ENCODE results near the gene ABHD16B.

ABHD16B gene

GRCh38 chr20:63884506-63885263 lies 23.4 kb downstream of the ABHD16B start:
- DNase-seq (ENCODE audit: low read depth) = no peak
- H3K4me1 ChIP-seq (ENCODE audit: control insufficient read depth, insufficient read depth, low read length) = peaks cover 10% of the 10 kb centered on the region
- H3K27me3 ChIP-seq (replicated peaks; ENCODE audit: control insufficient read depth, insufficient read depth, low read length) = no peaks in the 10 kb centered on the region
- no peak overlapping the region for H3K9ac ChIP-seq (ENCODE audit: low read length)
- no peak overlapping the region for H3K4me3 ChIP-seq (ENCODE audit: low read length)
- no peaks in the 10 kb centered on the region for H3K9me3 ChIP-seq (ENCODE audit: control insufficient read depth, low read length)
- peaks cover 73% of the 10 kb centered on the region for H3K36me3 ChIP-seq (ENCODE audit: control insufficient read depth, insufficient read depth, low read length, severe bottlenecking)

DNA sequence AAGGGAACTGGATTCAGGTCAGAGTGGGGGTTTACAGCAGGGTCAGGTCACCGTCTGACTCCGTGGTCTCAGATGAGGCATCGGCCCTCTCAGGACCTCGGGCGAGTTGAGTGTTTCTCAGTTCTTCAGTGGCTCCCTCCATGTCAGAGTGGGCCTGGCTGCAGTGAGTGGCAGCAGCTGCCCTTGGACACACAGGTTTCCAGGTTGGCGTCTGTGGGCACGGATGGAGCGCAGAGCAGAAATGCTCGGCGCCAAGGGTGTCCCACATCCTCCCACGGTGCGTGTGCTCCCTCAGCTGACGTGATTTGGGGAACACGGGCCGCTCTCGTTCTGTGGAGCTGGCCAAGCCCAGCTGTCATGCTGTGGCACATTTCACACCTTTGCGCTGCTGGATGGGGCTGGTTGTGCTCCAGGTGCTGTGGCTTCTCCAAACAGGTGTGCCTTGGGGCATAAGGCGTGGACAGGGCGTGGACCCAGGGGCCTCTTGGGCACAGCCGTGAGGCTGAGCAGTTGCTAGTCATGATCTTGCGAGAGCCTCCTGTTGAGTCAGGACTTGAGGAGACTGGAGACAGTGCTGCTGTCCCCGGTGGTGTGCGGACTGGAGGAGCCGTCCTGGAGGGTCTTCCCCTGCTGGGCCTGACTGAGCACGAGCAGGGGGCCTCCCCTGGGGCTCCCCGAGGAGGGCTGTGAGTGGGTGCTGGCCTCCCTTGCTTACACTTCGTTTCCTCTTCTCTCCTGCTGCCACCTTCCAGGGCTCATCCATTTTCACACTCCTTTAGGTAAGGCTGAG lies 24.2 kb downstream of the ABHD16B start:
- no peaks in the 10 kb centered on the region for H3K27me3 ChIP-seq (replicated peaks; ENCODE audit: control insufficient read depth, insufficient read depth, low read length)
- H3K36me3 ChIP-seq (ENCODE audit: control insufficient read depth, insufficient read depth, low read length, severe bottlenecking) = peaks cover 81% of the 10 kb centered on the region
- no peak for DNase-seq (ENCODE audit: low read depth)
- no peaks in the 10 kb centered on the region for H3K9me3 ChIP-seq (ENCODE audit: control insufficient read depth, low read length)
- no peak overlapping the region for H3K9ac ChIP-seq (ENCODE audit: low read length)
- peaks cover 16% of the 10 kb centered on the region for H3K4me1 ChIP-seq (ENCODE audit: control insufficient read depth, insufficient read depth, low read length)
- H3K4me3 ChIP-seq (ENCODE audit: low read length) = no peak overlapping the region

- Histone ChIP-seq H3K27me3 (replicated peaks; ENCODE audit: control insufficient read depth, insufficient read depth, low read length) (no peaks in the 10 kb centered on the region), H3K4me3 (ENCODE audit: low read length) (no peak overlapping the region), H3K36me3 (ENCODE audit: control insufficient read depth, insufficient read depth, low read length, severe bottlenecking) (peaks cover 83% of the 10 kb centered on the region), H3K4me1 (ENCODE audit: control insufficient read depth, insufficient read depth, low read length) (peaks cover 16% of the 10 kb centered on the region), H3K9me3 (ENCODE audit: control insufficient read depth, low read length) (no peaks in the 10 kb centered on the region), H3K9ac (ENCODE audit: low read length) (no peak overlapping the region)
- no peak for DNase-seq (ENCODE audit: low read depth)
Measured at GRCh38 chr20:63886054-63886419, 24.7 kb downstream of the ABHD16B start.

DNA sequence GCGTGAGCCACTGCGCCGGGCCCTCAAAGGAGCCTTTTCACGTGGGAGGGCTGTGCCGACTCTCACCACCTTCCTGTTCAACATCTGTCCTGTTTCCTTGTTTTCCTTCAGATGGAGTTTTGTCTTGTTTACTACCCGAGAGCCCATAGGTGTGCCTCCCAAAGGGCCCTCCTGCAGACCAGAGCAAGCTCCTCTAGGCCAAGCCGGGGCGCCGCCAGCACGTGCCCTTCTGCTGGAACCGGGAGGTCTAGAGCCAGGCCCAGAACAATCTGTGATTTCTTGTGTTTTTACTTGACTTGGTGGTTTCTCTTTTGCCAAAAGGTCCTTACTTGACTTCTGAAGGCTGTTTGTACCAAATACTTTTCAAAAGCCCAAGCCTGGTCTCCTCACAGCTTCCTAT lies 25.6 kb downstream of the ABHD16B start:
- H3K27me3 ChIP-seq (replicated peaks; ENCODE audit: control insufficient read depth, insufficient read depth, low read length) = no peaks in the 10 kb centered on the region
- H3K4me3 ChIP-seq (ENCODE audit: low read length) = no peak overlapping the region
- H3K9ac ChIP-seq (ENCODE audit: low read length) = no peak overlapping the region
- no peak for DNase-seq (ENCODE audit: low read depth)
- peaks cover 83% of the 10 kb centered on the region for H3K36me3 ChIP-seq (ENCODE audit: control insufficient read depth, insufficient read depth, low read length, severe bottlenecking)
- H3K4me1 ChIP-seq (ENCODE audit: control insufficient read depth, insufficient read depth, low read length) = peaks cover 16% of the 10 kb centered on the region
- H3K9me3 ChIP-seq (ENCODE audit: control insufficient read depth, low read length) = no peaks in the 10 kb centered on the region

- H3K4me1 ChIP-seq (ENCODE audit: control insufficient read depth, insufficient read depth, low read length) = peaks cover 24% of the 10 kb centered on the region
- H3K36me3 ChIP-seq (ENCODE audit: control insufficient read depth, insufficient read depth, low read length, severe bottlenecking) = peaks cover 60% of the 10 kb centered on the region
- DNase-seq (ENCODE audit: low read depth) = no peak
Measured at GRCh38 chr20:63889241-63890200, 28.2 kb downstream of the ABHD16B start.

GRCh38 chr20:63890201-63890576 lies 28.9 kb downstream of the ABHD16B start:
- Histone ChIP-seq H3K4me1 (ENCODE audit: control insufficient read depth, insufficient read depth, low read length) (peaks cover 24% of the 10 kb centered on the region), H3K4me3 (ENCODE audit: low read length) (no peak overlapping the region), H3K9me3 (ENCODE audit: control insufficient read depth, low read length) (no peaks in the 10 kb centered on the region), H3K27me3 (replicated peaks; ENCODE audit: control insufficient read depth, insufficient read depth, low read length) (no peaks in the 10 kb centered on the region), H3K9ac (ENCODE audit: low read length) (peak overlapping the region; percentile 16), H3K36me3 (ENCODE audit: control insufficient read depth, insufficient read depth, low read length, severe bottlenecking) (peaks cover 53% of the 10 kb centered on the region)
- DNase-seq (ENCODE audit: low read depth) = no peak

More at GRCh38 chr20:63889241-63890200, 28.2 kb downstream of the ABHD16B start:
- H3K9me3 ChIP-seq (ENCODE audit: control insufficient read depth, low read length) = no peaks in the 10 kb centered on the region
- H3K4me3 ChIP-seq (ENCODE audit: low read length) = no peak overlapping the region
- peak overlapping the region; percentile 16 for H3K9ac ChIP-seq (ENCODE audit: low read length)
- H3K27me3 ChIP-seq (replicated peaks; ENCODE audit: control insufficient read depth, insufficient read depth, low read length) = no peaks in the 10 kb centered on the region

DNA sequence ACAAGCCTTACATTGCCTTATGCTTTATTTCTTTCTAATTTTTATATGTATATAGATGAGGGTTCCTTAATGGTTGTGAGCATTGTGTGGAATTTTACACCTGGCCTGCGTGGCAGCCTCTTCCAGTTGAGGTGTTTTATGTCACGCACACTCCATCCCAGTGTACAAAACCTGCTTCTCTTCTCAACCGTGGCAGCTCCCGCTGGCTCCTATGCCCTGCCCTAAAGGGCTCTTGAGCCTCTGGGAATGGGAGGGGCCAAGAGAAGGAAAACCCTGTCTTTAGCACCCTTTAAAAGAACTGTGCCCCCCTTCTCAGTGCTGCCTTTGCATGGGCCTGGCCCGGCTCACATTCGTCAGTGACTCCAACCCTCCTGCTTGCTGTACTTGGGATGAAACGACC lies 29.3 kb downstream of the ABHD16B start:
- no peak overlapping the region for H3K9ac ChIP-seq (ENCODE audit: low read length)
- no peaks in the 10 kb centered on the region for H3K27me3 ChIP-seq (replicated peaks; ENCODE audit: control insufficient read depth, insufficient read depth, low read length)
- no peaks in the 10 kb centered on the region for H3K9me3 ChIP-seq (ENCODE audit: control insufficient read depth, low read length)
- peaks cover 24% of the 10 kb centered on the region for H3K4me1 ChIP-seq (ENCODE audit: control insufficient read depth, insufficient read depth, low read length)
- no peak overlapping the region for H3K4me3 ChIP-seq (ENCODE audit: low read length)
- peaks cover 49% of the 10 kb centered on the region for H3K36me3 ChIP-seq (ENCODE audit: control insufficient read depth, insufficient read depth, low read length, severe bottlenecking)
- no peak for DNase-seq (ENCODE audit: low read depth)

DNA sequence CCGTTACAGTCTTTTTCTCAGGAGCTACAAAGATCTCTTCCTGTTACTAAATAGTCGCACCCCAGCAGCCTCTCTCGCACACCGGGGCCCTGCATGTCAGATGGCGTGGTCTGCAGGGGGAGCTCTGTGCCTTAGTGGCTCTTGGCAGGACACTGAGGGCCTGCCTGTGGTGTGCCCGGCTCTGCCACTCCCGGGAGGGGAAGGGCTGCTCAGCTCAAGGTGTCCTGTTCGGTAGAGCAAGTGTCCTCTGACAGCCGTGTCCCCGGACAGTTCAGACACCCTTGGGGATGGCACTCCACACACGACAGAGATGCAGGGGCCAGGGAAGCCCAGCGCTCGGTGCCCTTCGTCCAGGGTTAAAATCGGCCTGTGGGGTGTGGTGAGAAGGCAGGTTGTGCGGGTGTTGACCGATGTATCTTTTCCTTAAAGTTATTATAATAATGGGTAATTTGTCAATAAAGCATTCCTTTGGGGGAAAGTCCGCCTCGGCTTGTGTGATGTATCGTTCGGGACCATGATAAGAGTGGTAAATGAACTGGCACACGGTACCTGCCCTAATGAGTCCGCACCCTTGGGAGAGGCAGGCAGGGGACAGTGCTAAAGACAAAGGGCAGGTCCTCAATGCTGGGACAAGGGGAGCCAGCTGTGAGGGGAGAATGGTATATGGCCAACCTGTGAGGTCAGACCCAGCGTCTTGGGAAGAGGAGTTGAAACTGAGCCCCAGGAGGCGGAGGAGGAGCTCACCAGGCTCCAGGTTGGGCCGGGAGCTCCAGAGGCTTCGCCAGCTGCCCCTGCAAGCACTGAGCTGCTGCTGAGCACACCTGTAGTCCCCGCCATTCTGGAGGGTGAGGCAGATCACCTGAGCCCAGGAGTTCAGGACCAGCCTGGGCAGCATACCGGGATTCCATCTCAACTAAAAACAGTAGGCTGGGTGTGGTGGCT lies 30.0 kb downstream of the ABHD16B start:
- no peaks in the 10 kb centered on the region for H3K9me3 ChIP-seq (ENCODE audit: control insufficient read depth, low read length)
- H3K4me1 ChIP-seq (ENCODE audit: control insufficient read depth, insufficient read depth, low read length) = peaks cover 25% of the 10 kb centered on the region
- H3K27me3 ChIP-seq (replicated peaks; ENCODE audit: control insufficient read depth, insufficient read depth, low read length) = no peaks in the 10 kb centered on the region
- H3K4me3 ChIP-seq (ENCODE audit: low read length) = no peak overlapping the region
- peaks cover 47% of the 10 kb centered on the region for H3K36me3 ChIP-seq (ENCODE audit: control insufficient read depth, insufficient read depth, low read length, severe bottlenecking)
- H3K9ac ChIP-seq (ENCODE audit: low read length) = no peak overlapping the region
- DNase-seq (ENCODE audit: low read depth) = no peak

DNA sequence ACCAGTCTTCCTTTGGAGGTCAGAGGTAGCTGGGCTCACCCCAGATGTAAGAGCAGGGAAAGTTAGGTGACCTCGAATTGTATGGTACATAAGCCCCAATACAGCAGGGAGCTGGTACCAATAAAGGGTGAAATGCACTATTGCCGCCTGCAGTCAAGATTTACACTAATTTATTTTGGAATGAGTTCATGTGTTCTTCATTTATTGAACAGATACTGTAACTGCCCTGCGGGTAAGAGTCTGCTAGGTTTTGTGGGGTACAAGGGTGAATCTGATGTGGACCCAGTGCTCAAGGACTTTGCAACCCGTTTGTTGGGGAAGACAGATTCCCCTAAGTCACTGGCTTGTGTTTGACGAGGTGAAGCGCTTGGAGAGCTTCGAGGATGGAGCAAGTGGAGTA lies 31.1 kb downstream of the ABHD16B start:
- no peak overlapping the region for H3K4me3 ChIP-seq (ENCODE audit: low read length)
- peaks cover 33% of the 10 kb centered on the region for H3K4me1 ChIP-seq (ENCODE audit: control insufficient read depth, insufficient read depth, low read length)
- H3K9me3 ChIP-seq (ENCODE audit: control insufficient read depth, low read length) = no peaks in the 10 kb centered on the region
- H3K27me3 ChIP-seq (replicated peaks; ENCODE audit: control insufficient read depth, insufficient read depth, low read length) = no peaks in the 10 kb centered on the region
- DNase-seq (ENCODE audit: low read depth) = no peak
- H3K36me3 ChIP-seq (ENCODE audit: control insufficient read depth, insufficient read depth, low read length, severe bottlenecking) = peaks cover 40% of the 10 kb centered on the region
- H3K9ac ChIP-seq (ENCODE audit: low read length) = no peak overlapping the region

- H3K4me1 ChIP-seq (ENCODE audit: control insufficient read depth, insufficient read depth, low read length) = peaks cover 35% of the 10 kb centered on the region
- no peaks in the 10 kb centered on the region for H3K27me3 ChIP-seq (replicated peaks; ENCODE audit: control insufficient read depth, insufficient read depth, low read length)
- peak; percentile 9 for DNase-seq (ENCODE audit: low read depth)
- H3K4me3 ChIP-seq (ENCODE audit: low read length) = peak overlapping the region; percentile 85
- H3K9me3 ChIP-seq (ENCODE audit: control insufficient read depth, low read length) = no peaks in the 10 kb centered on the region
- H3K9ac ChIP-seq (ENCODE audit: low read length) = peak overlapping the region; percentile 78
- peaks cover 34% of the 10 kb centered on the region for H3K36me3 ChIP-seq (ENCODE audit: control insufficient read depth, insufficient read depth, low read length, severe bottlenecking)
Measured at GRCh38 chr20:63893999-63894357, 32.7 kb downstream of the ABHD16B start.

All from adipocyte (in vitro differentiated cells).